SJSA1 (cell line): ENCODE data around the gene CPNE2. TPM values are rescaled to one million over a fixed set of nuclear protein-coding genes. Genes with fewer than 3 reads are reported as not detected.
"Not testable (repeated sequence)": the region's sequence is repeated elsewhere in the genome, so short reads cannot be mapped to it uniquely, and the experiment has no call there.

ENCODE experiments used
- DNase-seq, 2 experiments: peaks; one replicate each; pipeline ENCODE4 v3.0.0-alpha.2; 2015 to 2020; ENCODE audit warnings: low spot score in 2 of 2, low read depth in 1 of 2
- H3K27ac ChIP-seq: fragments of 250-450 bp; sonication (Bioruptor Pico); 2 replicates; pipeline ENCODE4 v1.5.1; 2020; ENCODE audit warnings: mild to moderate bottlenecking, moderate library complexity
- H3K27me3 ChIP-seq: fragments of 250-450 bp; sonication (Bioruptor Pico); replicated peaks from 2 replicates; pipeline ENCODE4 v1.5.1; 2020; ENCODE audit warnings: mild to moderate bottlenecking, moderate library complexity
- H3K36me3 ChIP-seq: fragments of 250-450 bp; sonication (Bioruptor Pico); 2 replicates; pipeline ENCODE4 v1.5.1; 2020; ENCODE audit warnings: mild to moderate bottlenecking
- H3K4me1 ChIP-seq: fragments of 250-450 bp; sonication (Bioruptor Pico); replicated peaks from 2 replicates; pipeline ENCODE4 v1.6.1; 2021; ENCODE audit warnings: mild to moderate bottlenecking
- H3K4me3 ChIP-seq: fragments of 250-450 bp; sonication (Bioruptor Pico); 2 replicates; pipeline ENCODE4 v1.5.1; 2020; ENCODE audit warnings: mild to moderate bottlenecking
- H3K9me3 ChIP-seq: fragments of 250-450 bp; sonication (Bioruptor Pico); replicated peaks from 2 replicates; pipeline ENCODE4 v1.5.1; 2020; ENCODE audit warnings: mild to moderate bottlenecking
- total RNA-seq: library from RNA; depleted of rRNA; stranded (reverse); fragments of >200 nt; shearing (Covaris generic); gene quantifications from 2 replicates; pipeline ENCODE4 v1.2.3, GENCODE V29; 2014

CPNE2 gene
- total RNA-seq, 1 experiment from 2014 or later, result 35.8 TPM

- no peak for DNase-seq
- Histone ChIP-seq H3K4me3 (no peak overlapping the region), H3K4me1 (peaks cover 16% of the 10 kb centered on the region), H3K27me3 (no peaks in the 10 kb centered on the region), H3K27ac (no peak overlapping the region), H3K36me3 (peaks cover 47% of the 10 kb centered on the region), H3K9me3 (no peaks in the 10 kb centered on the region)
Measured at GRCh38 chr16:57061084-57061905, 31.1 kb upstream of the CPNE2 start.

- Histone ChIP-seq H3K4me3 (no peak overlapping the region), H3K4me1 (peaks cover 16% of the 10 kb centered on the region), H3K27ac (no peak overlapping the region), H3K9me3 (no peaks in the 10 kb centered on the region), H3K36me3 (peaks cover 39% of the 10 kb centered on the region), H3K27me3 (no peaks in the 10 kb centered on the region)
- DNase-seq, result no peak
Measured at GRCh38 chr16:57062329-57062728, 30.1 kb upstream of the CPNE2 start.

- H3K9me3 ChIP-seq, H3K4me3 ChIP-seq, H3K27ac ChIP-seq, DNase-seq, H3K27me3 ChIP-seq: not testable (repeated sequence)
- peaks cover 16% of the 10 kb centered on the region for H3K4me1 ChIP-seq
- peaks cover 31% of the 10 kb centered on the region for H3K36me3 ChIP-seq
Measured at GRCh38 chr16:57063189-57063588, 29.2 kb upstream of the CPNE2 start.

GRCh38 chr16:57064995-57065394 lies 27.4 kb upstream of the CPNE2 start:
- no peaks in the 10 kb centered on the region for H3K27me3 ChIP-seq
- H3K36me3 ChIP-seq, result peaks cover 20% of the 10 kb centered on the region
- H3K27ac ChIP-seq, result no peak overlapping the region
- no peak overlapping the region for H3K4me3 ChIP-seq
- H3K4me1 ChIP-seq, result peaks cover 16% of the 10 kb centered on the region
- no peaks in the 10 kb centered on the region for H3K9me3 ChIP-seq
- no peak for DNase-seq

GRCh38 chr16:57066625-57067024 lies 25.8 kb upstream of the CPNE2 start:
- H3K9me3 ChIP-seq, result no peaks in the 10 kb centered on the region
- H3K36me3 ChIP-seq, result peaks cover 12% of the 10 kb centered on the region
- peaks cover under 1% of the 10 kb centered on the region; the same call in 1 of the 2 replicates for H3K4me1 ChIP-seq
- no peak overlapping the region for H3K4me3 ChIP-seq
- H3K27me3 ChIP-seq, result no peaks in the 10 kb centered on the region
- DNase-seq, result no peak
- H3K27ac ChIP-seq, result no peak overlapping the region

- H3K9me3 ChIP-seq, result no peaks in the 10 kb centered on the region
- DNase-seq, result no peak
- H3K4me3 ChIP-seq, result no peak overlapping the region
- H3K4me1 ChIP-seq, result no peaks in the 10 kb centered on the region
- peaks cover 11% of the 10 kb centered on the region for H3K36me3 ChIP-seq
- H3K27ac ChIP-seq, result no peak overlapping the region
- no peaks in the 10 kb centered on the region for H3K27me3 ChIP-seq
Measured at GRCh38 chr16:57067347-57067746, 25.0 kb upstream of the CPNE2 start.

GRCh38 chr16:57069053-57069452 lies 23.3 kb upstream of the CPNE2 start:
- peaks cover 20% of the 10 kb centered on the region for H3K36me3 ChIP-seq
- no peaks in the 10 kb centered on the region for H3K4me1 ChIP-seq
- no peak overlapping the region for H3K4me3 ChIP-seq
- DNase-seq, result no peak
- no peaks in the 10 kb centered on the region for H3K27me3 ChIP-seq
- no peak overlapping the region for H3K27ac ChIP-seq
- no peaks in the 10 kb centered on the region for H3K9me3 ChIP-seq

- Histone ChIP-seq H3K36me3 (peaks cover 26% of the 10 kb centered on the region), H3K9me3 (no peaks in the 10 kb centered on the region), H3K4me3 (no peak overlapping the region), H3K27ac (no peak overlapping the region), H3K27me3 (no peaks in the 10 kb centered on the region), H3K4me1 (no peaks in the 10 kb centered on the region)
- no peak for DNase-seq
Measured at GRCh38 chr16:57069635-57070370, 22.6 kb upstream of the CPNE2 start.

- Histone ChIP-seq H3K27ac (no peak overlapping the region), H3K36me3 (peaks cover 31% of the 10 kb centered on the region), H3K4me1 (peaks cover 5% of the 10 kb centered on the region), H3K4me3 (no peak overlapping the region), H3K9me3 (no peaks in the 10 kb centered on the region), H3K27me3 (no peaks in the 10 kb centered on the region)
- no peak for DNase-seq
Measured at GRCh38 chr16:57070424-57070823, 22.0 kb upstream of the CPNE2 start.

- H3K9me3 ChIP-seq, H3K27me3 ChIP-seq, H3K27ac ChIP-seq, H3K4me3 ChIP-seq, DNase-seq: not testable (repeated sequence)
- Histone ChIP-seq H3K4me1 (peaks cover 13% of the 10 kb centered on the region), H3K36me3 (peaks cover 35% of the 10 kb centered on the region)
Measured at GRCh38 chr16:57071081-57071732, 21.2 kb upstream of the CPNE2 start.

GRCh38 chr16:57071831-57072582 lies 20.4 kb upstream of the CPNE2 start:
- Histone ChIP-seq H3K4me1 (peaks cover 14% of the 10 kb centered on the region), H3K4me3 (no peak overlapping the region), H3K9me3 (no peaks in the 10 kb centered on the region), H3K27me3 (no peaks in the 10 kb centered on the region), H3K27ac (no peak overlapping the region), H3K36me3 (peaks cover 43% of the 10 kb centered on the region)
- no peak for DNase-seq

GRCh38 chr16:57072616-57073275 lies 19.6 kb upstream of the CPNE2 start:
- no peaks in the 10 kb centered on the region for H3K27me3 ChIP-seq
- no peak for DNase-seq
- H3K4me3 ChIP-seq, result no peak overlapping the region
- no peak overlapping the region for H3K27ac ChIP-seq
- H3K36me3 ChIP-seq, result peaks cover 48% of the 10 kb centered on the region
- no peaks in the 10 kb centered on the region for H3K9me3 ChIP-seq
- H3K4me1 ChIP-seq, result peaks cover 14% of the 10 kb centered on the region

GRCh38 chr16:57077714-57078113 lies 14.7 kb upstream of the CPNE2 start:
- no peaks in the 10 kb centered on the region for H3K27me3 ChIP-seq
- no peaks in the 10 kb centered on the region for H3K9me3 ChIP-seq
- H3K27ac ChIP-seq, result no peak overlapping the region
- peaks cover 57% of the 10 kb centered on the region for H3K36me3 ChIP-seq
- peaks cover 14% of the 10 kb centered on the region for H3K4me1 ChIP-seq
- DNase-seq, result no peak
- H3K4me3 ChIP-seq, result no peak overlapping the region
